GM21619 (cell line): ENCODE measurements around the gene MACF1.
"Not testable (repeated sequence)": the region's sequence is repeated elsewhere in the genome, so short reads cannot be mapped to it uniquely, and the experiment has no call there.

Source experiments
- ATAC-seq: cut with Tn5 transposase; IDR thresholded peaks from one replicate; pipeline ENCODE4 v1.9.1; 2021; ENCODE audit not compliant: unreplicated experiment

The MACF1 gene, protein sequence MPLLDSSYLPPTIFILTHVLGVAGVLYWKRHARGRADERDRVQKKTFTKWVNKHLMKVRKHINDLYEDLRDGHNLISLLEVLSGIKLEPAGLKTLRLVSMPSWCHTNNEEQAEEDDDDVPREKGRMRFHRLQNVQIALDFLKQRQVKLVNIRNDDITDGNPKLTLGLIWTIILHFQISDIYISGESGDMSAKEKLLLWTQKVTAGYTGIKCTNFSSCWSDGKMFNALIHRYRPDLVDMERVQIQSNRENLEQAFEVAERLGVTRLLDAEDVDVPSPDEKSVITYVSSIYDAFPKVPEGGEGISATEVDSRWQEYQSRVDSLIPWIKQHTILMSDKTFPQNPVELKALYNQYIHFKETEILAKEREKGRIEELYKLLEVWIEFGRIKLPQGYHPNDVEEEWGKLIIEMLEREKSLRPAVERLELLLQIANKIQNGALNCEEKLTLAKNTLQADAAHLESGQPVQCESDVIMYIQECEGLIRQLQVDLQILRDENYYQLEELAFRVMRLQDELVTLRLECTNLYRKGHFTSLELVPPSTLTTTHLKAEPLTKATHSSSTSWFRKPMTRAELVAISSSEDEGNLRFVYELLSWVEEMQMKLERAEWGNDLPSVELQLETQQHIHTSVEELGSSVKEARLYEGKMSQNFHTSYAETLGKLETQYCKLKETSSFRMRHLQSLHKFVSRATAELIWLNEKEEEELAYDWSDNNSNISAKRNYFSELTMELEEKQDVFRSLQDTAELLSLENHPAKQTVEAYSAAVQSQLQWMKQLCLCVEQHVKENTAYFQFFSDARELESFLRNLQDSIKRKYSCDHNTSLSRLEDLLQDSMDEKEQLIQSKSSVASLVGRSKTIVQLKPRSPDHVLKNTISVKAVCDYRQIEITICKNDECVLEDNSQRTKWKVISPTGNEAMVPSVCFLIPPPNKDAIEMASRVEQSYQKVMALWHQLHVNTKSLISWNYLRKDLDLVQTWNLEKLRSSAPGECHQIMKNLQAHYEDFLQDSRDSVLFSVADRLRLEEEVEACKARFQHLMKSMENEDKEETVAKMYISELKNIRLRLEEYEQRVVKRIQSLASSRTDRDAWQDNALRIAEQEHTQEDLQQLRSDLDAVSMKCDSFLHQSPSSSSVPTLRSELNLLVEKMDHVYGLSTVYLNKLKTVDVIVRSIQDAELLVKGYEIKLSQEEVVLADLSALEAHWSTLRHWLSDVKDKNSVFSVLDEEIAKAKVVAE (N-terminal part only)

DNA sequence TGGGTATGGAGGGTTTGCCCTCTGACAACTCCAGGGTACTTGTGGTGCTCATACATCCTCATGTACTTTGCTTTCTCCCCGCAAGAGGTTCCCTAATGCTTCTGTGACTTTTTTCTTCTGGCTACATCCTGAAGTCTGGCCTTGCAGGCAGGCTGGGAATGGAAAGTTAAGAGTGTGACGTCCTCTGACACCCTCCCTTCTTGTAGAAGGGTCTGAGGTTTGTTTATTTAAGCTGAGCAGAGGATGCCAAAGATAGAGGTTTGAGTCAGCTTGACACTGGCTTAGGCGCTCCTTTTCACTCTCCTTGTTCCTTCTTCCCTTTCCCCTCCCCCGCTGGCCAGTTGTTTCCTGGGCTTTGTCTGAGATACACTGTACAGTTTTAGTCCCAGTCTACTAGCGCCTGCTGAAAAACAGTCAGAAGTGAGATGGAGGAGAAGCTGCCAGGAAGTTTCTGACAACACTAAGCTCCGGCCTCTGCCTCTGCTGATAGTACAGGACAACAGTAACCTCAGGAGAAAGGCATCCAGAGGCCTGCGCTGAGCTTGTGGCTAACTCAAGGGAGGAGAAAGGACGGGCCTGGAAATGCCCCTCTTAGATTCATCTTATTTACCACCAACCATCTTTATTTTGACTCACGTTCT lies at the start of gene MACF1:
Gene MACF1, plus strand, starts transcription at position 255 of the 641 bp plus-strand sequence. Its CDS starts 328 bp downstream, at position 583.
- ATAC-seq: no peak

DNA sequence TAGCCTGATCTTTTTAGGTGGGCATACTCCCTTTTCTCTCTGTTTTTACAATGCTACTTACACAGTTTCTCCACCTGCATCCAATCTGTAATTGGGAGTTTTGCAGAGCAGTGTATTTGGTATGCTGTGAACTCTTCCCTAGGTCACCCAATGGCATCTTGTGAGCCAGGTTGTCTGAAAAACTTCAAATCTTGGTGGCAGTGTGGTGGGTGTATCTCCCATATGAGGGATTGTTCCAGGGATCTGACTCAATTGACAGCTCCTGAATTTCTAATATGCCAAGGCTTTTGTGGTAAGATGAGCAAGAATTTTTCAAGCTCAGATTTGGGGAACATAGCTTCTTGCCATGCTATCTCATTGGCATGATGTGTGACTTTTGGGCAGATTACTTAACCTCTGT lies 47.2 kb upstream of the MACF1 start:
- ATAC-seq: no peak

DNA sequence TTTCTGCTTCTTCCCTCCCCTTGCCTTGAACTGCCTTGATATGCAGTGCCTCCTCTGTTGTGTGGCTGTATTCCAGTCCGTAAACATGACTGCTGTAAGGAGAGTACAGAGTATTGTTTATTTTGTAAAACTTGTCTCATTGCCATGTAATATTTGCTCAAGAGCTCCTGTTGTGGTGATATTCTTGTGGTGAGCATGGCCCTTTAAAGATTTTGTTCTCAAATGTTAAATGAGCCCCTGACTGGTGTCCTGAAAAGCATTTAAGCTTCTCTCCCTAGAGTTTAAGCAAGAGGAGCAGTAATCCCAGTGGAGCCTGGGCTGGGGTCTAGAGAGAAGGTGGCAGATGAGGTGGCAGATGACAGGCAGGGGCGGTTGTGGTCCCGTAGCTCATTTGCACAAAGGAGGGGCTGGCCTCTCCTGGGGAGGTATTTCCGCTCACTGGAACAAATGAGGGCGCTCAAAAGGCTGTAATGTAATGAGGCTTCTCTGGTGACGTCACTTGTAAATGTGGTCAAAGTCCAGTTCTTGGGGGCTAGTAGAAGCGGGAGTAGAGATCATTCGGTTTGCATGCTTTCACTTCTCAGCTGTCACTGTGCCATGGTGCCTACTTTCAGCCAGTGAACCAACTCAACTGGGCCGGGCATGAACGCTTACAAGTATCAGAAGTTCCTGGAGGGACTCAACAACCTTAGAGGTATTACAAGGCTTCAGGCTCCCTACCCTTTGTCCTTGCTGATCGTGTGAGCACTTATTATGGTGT lies 46.0 kb upstream of the MACF1 start:
- ATAC-seq: no peak

DNA sequence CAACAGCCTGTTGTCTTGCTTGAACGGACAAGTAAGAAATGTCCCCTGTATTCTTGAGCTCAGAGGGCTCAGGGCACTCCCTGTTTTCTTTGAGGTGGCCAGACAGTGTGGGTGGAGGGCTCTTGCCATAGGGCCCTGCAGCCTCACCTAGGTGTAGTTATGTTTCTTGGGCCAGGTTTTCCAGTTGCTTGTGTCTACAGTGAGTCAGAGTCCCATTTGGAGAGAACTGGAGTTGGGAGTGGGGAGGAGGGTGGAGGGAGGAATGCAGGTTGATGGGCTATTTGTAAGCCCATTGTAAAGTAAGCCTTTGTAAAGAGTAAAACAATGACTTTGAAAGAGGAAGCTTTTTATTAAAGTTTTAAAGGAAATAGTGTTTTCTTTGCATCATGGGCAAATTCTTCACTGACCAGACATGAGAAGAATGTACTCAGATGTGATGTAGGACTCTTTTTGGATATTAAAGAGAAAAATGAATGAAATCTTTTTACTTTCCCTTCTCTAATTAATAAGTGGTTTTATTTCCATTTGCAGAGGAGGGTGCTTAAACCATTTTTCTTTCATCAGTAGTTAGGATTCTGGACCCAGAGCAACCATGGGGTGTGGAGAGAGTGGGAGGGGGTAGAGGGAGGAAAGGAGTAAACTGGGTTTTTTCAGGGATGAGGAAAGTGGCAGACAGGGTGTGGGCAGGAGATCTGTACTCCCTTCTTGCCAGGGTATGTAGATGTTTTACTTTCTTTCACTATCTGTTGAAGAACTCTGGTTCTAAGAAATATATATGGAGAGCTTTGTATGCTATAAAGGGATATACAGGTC lies 45.1 kb upstream of the MACF1 start:
- ATAC-seq: no peak

DNA sequence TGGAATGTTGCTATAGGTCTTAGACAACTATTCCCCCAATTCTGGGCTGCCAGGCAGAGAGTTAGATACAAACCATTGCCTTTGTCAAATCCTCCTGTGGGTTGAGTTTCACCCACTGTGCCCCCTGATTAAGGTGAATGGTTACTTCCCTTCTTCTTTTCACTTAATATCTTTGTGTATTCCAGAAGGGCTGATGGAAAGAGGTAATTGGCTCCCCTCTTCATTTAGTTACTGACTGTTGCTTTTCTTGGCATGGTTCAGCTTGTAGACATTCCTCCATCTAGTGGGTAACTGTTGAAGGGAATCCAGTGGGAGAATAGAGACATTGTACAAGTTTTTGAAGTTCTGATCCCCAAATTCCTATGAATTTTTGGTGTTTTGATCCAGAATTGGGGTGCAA lies 43.8 kb upstream of the MACF1 start:
- ATAC-seq: no peak

DNA sequence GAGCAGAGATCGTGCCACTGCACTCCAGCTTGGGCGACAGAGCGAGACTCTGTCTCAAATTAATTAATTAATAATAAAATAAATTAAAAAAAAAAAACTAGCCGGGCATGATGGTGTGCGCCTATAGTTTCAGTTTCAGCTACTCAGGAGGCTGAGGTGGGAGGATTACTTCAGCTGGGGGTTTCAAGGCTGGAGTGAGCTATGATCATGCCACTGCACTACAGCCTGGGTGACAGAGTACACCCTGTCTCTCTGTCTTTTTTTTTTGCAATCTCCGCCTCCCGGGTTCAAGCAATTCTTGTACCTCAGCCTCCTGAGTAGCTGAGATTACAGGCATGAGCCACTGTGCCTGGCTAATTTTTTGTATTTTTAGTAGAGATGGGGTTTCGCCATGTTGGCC lies 42.7 kb upstream of the MACF1 start:
- ATAC-seq: not testable (repeated sequence)

DNA sequence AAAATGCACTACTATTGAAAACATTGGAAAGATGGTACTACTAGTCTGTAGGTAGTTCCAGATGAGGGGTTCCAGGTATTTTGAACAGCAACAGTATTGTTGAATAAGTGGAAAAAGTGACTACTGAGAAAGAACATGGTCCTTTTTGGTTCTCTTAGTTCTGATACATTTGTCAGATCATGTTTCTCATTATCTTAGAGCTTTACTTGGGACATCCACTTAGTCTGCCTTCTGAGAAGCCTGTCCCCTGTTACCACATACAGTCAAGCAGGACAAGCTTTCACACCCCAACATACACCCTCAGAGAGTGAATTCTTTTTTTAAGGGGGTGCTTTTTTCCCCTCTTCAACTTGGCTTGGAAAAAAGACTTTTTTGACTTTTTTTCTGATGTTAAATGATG lies 41.0 kb upstream of the MACF1 start:
- no peak for ATAC-seq

DNA sequence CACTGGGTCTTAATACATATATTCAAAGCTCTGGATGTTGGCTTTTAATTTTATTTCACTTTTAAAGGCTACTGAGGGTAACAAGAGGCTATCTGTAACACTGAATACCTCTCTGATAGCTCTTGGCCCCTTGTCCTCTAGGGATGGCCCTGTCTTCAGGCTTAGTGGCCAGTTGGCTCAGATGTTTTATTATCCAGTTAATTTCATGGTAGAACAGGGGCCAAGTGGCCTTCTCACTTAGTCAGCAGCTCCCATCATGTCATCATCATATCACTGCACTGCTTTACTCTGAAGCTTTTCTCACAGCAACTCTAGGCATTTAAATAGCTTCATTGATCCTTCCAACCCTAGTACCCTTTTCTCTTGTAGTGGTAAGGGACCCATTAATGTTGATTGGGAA lies 40.2 kb upstream of the MACF1 start:
- no peak for ATAC-seq

DNA sequence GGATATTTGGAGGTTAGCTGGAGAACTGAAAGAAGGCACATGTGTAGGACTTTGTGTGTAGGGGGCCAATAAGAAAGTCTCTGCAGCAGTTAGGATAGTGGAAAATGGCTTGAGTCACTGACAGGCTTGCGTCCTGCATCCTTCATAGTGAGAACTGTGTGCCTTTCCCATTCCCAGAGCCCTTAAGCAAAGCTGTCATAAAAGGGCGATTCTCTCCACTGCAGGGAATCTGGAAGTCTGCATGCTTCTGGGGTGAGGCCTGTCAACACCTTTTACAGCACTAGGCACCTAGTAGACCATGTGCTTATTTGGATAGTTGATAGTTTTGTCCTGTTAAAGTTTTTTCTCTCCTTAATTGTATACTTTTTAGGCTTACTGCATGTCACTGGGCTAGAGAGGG lies 39.4 kb upstream of the MACF1 start:
- no peak for ATAC-seq

DNA sequence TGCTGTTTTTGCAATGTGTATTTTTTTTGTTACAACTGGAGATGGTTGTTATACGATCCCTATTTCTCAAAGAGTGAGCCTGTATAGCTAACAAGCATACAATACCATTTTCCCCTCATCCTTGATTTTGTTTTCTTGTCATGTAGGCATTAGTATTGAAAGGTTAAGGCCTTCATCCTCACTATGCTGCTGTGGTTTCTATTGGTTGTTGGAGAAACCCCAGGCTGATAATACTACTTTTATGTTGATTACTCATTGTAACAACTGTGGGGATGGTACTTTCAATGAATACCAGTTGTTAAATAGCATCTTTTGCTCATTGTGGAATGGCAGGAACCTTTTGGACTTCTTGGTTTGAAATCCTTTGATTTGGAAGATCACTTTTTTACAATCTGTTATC lies 39.0 kb upstream of the MACF1 start:
- no peak for ATAC-seq

DNA sequence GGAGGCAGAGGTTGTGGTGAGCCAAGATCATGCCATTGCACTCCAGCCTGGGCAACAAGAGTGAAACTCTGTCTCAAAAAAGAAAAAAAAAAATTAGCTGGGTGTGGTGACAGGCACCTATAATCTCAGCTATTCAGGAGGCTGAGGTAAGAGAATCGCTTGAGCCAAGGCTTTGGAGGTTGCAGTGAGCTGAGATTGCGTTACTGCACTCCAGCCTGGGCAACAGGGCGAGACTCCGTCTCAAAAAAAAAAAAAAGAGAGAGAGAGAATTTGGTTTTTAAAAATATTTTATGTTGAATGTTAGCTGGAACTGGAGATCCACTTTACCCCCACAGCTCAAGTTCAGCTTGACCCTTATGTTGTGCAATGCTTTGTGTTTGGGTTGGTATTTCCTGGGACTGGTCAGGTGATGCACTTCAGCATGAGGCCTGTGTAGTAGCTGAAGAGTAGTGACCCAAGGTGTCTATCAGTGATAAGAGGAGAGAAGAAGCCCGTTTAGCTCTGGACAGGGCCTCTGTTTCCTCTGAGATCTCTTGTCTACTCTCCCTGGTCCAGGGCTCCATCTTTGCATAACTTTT lies 36.8 kb upstream of the MACF1 start:
- ATAC-seq: no peak

DNA sequence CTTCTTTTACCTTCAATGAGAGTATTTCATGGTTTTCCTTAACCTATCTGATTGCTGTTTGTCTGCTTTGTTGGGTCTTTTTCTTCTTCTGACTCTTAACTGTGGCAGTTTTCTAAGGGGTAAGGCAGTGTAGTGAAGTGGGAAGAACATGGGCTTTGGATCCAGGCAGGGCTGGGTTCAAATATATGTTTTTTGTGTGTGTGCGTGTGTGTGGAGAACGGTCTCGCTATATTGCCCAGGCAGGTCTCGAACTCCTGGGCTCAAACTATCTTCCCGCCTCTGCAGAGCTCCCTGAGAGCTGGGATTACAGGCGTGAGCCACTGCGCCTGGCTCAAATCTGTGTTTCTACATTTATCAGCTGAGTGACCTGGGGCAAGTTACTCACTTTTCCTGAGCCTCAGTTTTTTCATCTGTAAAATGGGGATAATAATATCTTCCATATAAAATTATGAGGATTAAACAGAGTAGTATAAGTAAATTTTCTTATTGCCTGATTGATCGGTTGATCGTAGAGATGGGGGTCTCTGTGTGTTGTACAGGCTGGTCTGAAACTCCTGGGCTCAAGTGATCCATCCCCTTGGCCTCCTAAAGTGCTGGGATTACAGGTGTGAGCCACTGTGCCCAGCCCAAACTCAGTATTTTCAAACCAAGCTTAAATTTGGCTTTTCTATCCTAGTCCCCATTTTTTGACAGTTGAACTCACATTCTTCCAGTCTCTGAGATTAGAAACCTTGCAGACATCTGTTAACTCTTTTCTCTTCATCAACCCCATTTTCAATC lies 36.0 kb upstream of the MACF1 start:
- no peak for ATAC-seq

DNA sequence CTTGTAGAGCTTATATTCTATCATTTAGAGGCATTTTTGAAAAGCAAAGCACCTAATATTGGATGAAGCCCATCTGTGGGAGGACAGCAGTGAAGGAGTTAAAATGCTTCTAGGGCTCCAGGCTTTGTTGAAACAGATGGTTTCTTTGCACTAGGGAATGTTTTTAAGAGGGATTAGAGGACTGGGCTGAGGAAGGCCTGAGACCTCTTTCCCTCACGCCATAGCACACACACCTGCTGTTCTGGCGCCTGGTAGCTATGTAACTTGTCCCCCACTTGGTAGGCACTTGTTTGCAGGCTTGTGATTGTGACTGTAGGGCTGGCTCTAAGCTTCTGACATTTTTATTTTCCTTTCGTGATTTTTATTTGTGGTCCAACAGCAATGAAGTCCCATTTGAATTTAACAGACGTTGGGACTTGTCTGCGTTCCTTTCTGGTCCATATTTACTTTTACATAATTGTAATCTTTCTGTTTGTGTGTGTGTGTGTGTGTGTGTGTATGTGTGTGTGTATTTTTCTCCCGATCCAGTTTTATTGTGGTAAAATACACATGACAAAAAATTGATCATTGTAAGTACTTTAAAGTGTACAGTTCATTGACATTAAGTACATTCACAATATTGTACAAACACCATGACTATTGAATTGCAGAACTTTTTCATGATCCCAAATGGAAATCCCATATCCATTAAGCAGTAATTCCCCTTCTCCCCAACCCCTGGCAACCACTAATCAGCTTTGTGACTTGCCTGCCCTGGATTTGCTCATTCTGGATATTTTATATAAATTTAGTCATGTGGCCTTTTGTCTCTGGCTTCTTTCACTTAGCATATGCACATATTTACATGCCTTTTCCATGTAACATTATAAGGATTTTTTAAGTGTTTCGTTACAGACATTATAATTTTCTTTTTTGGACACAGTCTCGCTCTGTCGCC lies 33.5 kb upstream of the MACF1 start:
- ATAC-seq: no peak

DNA sequence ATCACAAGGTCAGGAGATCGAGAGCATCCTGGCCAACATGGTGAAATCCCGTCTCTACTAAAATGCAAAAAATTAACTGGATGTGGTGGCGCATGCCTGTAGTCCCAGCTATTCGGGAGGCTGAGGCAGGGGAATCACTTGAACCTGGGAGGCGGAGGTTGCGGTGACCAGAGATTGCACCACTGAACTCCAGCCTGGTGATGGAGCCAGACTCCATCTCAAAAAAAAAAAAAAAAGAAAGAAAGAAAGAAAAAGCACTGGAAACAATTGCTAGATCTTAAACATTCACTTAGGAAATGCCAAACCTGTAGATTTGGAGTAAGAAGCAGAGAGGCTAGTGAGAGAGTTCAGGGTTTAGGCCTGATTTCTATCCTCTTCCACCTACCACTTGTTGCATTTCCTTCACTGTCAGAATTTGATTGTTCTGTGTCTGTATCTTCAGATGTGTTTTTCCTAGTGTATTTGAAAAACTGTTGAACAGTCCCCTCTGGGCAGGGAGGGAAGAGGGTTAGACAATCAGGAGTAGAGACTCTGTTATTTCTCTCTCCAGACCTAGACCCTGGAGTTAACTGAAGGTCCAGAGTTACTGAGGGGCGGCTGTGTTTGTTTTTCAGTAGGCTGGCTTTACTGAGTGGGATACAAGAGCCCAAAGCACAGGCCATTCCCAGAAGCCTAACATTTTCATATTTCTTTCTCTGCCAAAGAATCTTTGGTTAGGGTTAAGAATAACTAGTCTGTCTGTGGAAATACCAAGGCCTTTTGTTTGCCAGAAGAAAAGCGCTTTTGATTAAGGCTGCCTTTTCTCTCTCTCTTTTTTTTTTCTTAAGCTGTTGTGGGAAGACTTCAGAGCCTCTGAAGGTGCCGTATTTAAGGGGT lies 31.1 kb upstream of the MACF1 start:
- no peak for ATAC-seq

DNA sequence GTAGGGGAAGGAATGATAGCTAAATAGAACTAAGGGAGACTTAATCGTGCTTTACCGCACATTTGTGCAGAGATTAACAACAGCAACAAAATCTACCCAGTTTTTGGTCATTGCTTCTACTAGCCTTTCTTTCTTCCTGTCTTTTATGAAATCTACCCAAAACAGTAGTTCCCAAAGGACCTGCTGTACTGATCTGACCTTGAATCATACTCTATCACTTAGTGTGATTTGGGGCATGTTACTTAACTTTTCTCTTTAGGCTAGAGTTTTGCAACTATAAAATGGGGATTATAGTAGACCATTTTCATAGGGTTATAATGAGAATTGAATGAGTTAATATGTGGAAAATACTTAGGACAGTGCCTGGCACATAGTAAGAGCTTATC lies 30.5 kb upstream of the MACF1 start:
- ATAC-seq: no peak

DNA sequence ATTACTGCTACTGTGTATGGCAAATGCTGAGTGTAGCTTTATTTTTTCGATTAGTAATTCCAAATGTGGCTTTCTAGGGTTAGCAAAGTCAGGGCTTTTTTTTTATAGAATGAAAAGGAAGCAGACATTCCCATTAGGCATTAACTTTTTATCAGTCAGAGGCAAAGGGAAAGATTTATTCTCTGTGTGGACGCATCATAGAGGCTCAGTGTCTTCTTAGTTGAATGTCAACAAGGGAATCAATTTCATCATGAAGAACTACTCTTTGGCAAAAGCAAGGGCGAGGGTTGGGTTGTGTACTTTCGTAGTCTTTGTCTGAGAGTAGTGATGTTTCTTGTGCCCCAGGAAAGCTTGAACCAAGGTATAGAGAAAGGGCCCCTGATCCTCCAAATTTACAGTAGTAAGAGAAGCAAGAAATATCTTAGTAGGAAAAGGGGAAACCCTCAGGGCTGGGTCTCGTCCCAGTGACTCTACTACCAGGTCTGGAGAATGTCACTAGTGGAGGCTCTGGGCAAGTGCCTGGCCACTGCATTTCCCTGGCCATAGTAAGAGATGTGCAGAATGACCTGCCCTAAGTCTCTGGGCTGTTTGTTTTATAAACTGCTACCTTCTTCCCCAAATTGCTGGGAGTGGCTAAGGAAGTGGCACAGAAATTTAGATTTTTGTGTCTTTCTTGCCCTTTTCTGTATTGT lies 30.0 kb upstream of the MACF1 start:
- ATAC-seq: no peak
